KOPT-K1 (cell line): ENCODE data around the gene MAML2.

Source experiments
- H3K27ac ChIP-seq: fragments of 200-600 bp; sonication (generic); 2 replicates; pipeline ENCODE4 v1.5.1; 2016; ENCODE audit warnings: antibody characterized with exemption, mild to moderate bottlenecking, low read depth, low read length; ENCODE audit not compliant: poor library complexity, severe bottlenecking
- H3K36me3 ChIP-seq: fragments of 200-600 bp; sonication (generic); 2 replicates; pipeline ENCODE4 v1.5.1; 2017; ENCODE audit warnings: antibody characterized with exemption, mild to moderate bottlenecking, low read length, moderate library complexity; ENCODE audit not compliant: insufficient read depth
- H3K9me3 ChIP-seq: fragments of 200-600 bp; sonication (generic); 2 replicates; pipeline ENCODE4 v1.5.1; 2017; ENCODE audit warnings: antibody characterized with exemption, low read length, mild to moderate bottlenecking; ENCODE audit not compliant: insufficient read depth, poor library complexity, severe bottlenecking

The MAML2 gene

DNA sequence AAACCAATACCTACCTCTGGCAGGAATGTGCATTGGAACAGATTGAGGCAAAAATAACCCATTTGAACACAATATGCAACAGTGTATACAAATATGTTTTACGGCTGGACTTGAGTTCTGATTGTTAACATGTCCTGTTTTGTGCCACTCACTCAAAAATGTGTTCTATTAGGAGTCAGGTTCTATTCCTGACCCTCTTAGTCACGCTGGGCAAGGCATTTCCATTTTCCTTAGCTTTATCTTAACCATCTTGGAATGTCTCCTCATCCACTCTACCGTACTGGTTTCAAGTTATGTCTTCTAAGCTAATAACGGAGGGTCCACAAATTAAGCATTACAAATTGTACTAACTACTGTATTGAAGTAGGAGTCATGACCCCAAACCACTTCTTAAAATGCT lies 78.6 kb downstream of the MAML2 start:
- Histone ChIP-seq H3K36me3 (no peaks in the 10 kb centered on the region), H3K27ac (no peak overlapping the region), H3K9me3 (peaks cover 10% of the 10 kb centered on the region)

DNA sequence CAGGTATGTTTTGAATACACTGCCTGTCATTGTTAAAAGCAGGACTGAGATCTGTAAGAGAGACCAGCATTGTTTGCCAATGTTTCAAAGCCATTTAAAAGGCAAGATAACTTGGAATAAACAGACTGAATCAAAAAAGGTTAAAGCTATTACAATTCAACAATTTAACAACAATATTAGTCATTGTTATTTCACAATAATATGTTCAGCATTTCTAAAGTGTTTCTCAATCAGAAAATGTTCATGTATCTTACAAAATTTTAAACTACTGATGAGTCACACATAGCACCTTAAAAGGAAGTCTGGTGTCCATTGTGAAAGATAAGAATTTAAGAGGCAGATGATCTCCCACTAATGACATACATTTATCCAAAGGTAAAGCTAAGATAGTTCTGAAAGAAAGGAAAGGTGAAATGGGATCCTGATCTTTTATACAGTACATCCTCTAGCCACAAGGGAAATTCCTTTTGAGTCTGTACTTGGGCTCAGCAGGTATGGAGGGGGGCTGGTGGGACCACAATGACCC lies 79.7 kb downstream of the MAML2 start:
- H3K27ac ChIP-seq = no peak overlapping the region
- H3K36me3 ChIP-seq = no peaks in the 10 kb centered on the region

DNA sequence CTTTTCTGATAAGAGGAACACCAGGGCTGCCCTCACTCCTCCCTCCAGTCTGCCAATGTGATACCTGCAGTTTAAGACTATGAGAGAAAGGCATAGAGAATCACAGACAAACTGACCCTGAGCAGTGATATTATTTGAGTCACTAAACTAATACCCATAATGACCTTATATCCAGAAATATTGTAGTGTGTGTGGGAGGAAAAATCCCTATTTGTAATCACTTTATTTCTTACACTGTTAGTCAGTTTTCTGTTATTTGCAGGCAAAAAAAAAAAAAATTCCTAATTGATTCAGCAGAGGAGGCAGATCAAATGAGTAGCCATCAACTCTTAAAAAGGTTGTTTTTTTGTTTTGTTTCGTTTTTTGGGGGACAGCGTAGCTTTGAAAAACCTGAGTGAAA lies 82.5 kb downstream of the MAML2 start:
- H3K27ac ChIP-seq = no peak overlapping the region
- H3K36me3 ChIP-seq = no peaks in the 10 kb centered on the region
- H3K9me3 ChIP-seq = no peaks in the 10 kb centered on the region

More for the DNA sequence above, 79.7 kb downstream of the MAML2 start:
- peaks cover 2% of the 10 kb centered on the region for H3K9me3 ChIP-seq

DNA sequence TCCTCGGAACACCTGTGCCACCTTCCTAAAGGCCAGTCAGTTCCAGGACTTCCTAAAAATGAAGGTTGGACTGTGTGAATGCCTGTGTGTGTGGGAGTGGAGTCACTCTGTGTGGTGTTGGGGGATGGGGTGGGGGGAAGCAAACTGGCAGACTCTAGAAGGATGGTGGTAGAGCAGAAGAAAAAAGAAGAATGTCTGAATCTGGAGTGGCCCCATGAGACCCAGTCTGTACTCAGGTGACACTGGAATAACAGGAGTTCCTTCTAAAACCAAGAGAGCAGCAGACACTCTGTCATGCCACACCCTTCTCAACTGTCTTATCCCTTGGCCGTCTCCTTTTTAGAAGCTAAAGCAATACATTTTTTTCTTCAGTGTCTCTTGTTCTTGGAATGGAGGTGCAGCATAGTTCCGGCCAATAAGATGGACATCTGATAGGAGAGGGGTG lies 82.9 kb downstream of the MAML2 start:
- Histone ChIP-seq H3K9me3 (no peaks in the 10 kb centered on the region), H3K36me3 (no peaks in the 10 kb centered on the region), H3K27ac (no peak overlapping the region)

DNA sequence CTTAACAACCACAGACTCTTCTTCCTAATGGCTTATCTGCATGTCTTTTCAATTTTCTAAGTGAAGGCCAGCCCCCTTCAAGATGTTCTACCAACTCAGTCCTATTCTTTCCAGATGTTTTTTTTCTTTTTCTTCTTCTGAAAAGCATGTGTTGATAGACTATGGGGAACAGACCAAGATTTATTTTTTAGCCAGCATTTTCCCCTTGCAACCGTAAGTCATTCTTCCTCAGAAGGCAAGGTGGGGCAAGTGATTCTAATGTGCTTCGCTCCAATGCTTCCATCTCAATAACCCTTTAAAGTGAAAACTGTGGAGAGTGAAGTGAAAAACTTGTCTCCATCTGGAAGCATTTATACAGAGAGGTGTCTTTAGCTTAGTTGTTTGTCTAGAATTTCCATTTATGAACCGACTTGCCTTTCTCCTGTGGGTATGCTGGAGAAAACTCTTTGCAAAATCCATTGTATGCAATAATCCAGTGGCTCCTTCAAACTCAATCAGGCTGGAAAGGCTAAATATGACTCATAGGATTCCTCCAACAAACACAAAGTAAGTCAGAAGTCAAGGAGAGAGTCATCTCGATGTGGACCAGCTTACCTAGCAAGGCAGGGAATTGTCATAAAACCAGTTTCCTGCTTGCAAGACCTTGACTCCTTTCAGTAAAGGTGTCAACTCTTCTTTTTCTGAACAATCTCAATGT lies 83.7 kb downstream of the MAML2 start:
- Histone ChIP-seq H3K36me3 (no peaks in the 10 kb centered on the region), H3K27ac (peak overlapping the region; percentile 79), H3K9me3 (no peaks in the 10 kb centered on the region)

DNA sequence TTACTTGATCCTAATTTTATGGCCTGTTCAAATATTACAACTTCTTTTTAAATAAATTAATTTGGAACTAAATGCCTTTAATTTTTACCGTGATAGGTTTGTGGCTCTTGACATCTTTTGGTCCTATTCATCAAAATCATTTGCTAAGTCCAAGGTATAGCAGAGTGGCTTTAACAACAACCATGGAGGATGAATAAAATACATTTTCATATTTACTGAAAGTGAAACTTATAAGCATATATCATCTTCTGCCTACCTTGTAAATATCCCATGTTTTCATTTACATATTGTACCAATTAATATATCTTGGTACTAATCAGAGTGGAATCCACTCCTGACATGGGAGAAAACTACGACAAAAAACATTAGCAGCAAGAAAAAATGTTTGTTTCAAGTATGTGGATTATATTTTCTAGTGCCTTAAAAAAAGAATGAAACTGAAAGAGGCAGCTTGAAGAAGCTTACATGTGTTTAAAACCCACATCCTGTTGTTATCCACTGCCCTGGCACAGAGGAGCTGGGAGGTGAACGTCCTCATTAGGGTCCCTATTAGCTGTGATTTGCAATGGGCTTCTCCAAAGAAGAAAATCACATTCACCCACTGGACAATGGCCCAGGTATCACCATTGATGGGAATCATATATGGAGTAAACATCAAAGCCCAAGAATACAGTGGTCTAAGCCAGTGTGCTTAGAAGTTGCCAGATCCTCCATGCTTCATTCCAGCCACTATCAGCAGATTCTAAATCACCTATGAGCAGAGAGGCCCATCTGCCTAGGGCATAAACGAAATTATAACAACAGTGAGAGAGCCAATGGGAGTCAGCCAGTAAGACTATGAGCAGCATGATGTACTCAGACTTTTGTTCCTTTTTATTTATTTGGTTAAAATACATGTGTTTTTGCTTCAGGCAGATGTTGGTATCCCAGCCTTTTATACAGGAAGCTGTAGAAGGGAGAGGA lies 84.7 kb downstream of the MAML2 start:
- Histone ChIP-seq H3K9me3 (no peaks in the 10 kb centered on the region), H3K36me3 (no peaks in the 10 kb centered on the region), H3K27ac (peak overlapping the region; percentile 79)

DNA sequence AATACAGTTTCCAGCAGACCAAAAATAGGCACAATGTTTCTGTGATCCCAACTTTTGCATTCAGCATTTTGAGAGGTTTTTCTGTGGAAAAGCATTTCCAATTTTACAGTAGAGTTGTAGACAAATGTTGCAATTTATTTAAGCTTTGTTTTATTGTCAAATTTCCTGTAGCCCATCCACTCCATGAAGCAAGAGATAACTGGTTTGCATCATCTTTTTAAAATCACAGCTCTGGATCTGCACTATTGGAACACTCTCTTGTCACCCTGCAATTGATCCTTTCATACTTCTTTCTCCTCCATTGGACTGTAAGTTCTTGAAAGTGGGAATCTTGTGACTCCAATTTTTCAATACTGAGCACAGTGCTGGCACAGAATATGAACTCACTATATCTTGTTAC lies 86.0 kb downstream of the MAML2 start:
- no peaks in the 10 kb centered on the region for H3K9me3 ChIP-seq
- no peaks in the 10 kb centered on the region for H3K36me3 ChIP-seq
- peak overlapping the region; percentile 79 for H3K27ac ChIP-seq

DNA sequence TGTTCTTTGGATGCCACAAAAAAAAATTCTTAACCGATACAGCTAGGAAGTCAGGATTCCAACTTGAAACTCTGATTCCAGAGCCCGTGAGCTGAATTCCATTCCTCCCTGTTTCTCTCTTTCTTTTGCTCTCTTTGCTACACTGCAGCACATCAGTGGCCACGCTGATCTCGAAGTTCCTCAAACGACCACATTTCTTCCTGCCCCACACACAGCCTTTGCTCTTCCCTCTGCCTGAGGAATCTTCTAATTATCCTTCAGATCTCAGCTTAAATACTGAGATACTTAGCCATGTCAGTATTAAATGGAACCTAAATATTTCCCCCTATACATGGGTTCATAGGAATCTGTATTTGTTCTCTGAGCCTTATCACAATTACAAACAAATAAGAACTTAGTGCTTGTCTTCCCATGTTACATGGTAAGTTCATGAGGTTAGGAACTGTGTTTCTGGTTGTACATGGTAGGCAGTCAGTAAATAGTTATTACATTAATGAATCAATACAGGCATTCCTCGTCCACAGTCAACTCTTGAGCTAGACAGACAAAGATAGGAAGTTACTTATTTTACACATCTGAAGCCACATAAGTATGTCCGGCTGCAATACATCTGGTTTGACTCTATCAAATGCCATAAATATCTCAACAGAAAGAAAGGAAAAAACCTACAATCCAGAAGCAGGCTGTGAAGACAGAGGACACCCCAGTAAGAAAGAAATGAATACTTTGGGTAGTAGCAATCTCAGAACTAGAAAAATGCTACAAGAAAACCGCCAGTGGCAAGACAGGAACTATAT lies 86.6 kb downstream of the MAML2 start:
- Histone ChIP-seq H3K36me3 (no peaks in the 10 kb centered on the region), H3K9me3 (no peaks in the 10 kb centered on the region), H3K27ac (peak overlapping the region; percentile 79)

DNA sequence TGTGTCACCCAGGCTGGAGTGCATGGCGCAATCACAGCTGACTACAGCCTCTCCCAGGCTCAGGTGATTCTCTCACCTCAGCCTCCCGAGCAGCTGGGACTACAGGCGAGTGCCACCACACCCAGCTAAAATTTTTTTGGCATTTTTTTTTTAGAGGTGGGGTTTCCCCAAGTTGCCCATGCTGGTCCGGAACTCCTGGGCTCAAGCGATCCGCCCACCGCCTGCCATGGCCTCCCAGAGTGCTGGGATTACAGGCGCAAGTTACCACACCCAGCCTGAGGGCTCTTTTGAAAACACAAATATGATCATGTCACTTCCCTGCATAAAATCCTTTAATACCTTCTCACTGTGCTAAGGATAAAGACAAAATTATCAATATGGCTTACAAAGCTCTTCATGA lies 88.1 kb downstream of the MAML2 start:
- H3K36me3 ChIP-seq = no peaks in the 10 kb centered on the region
- no peaks in the 10 kb centered on the region for H3K9me3 ChIP-seq
- H3K27ac ChIP-seq = no peak overlapping the region

DNA sequence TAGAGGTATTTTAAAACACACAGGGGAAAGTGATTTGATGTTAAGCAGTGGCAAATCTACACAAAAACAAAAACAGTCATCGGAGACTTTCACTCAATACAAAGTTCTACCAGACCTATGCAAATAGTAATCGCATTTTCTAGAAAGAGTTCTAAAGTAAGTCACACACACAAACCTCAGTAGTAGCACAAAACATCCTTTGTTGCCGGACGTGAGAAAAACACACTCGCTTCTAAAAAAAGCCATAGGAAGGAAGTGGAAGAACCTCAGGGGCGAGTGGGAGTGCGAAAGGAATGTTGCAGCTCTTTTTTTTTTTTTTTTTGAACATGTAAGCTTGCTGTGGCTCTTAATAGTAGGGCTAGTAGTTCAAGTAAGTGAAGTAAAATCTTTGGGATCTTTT lies 88.9 kb downstream of the MAML2 start:
- H3K9me3 ChIP-seq = no peaks in the 10 kb centered on the region
- H3K36me3 ChIP-seq = no peaks in the 10 kb centered on the region
- peak overlapping the region; percentile 21 for H3K27ac ChIP-seq

DNA sequence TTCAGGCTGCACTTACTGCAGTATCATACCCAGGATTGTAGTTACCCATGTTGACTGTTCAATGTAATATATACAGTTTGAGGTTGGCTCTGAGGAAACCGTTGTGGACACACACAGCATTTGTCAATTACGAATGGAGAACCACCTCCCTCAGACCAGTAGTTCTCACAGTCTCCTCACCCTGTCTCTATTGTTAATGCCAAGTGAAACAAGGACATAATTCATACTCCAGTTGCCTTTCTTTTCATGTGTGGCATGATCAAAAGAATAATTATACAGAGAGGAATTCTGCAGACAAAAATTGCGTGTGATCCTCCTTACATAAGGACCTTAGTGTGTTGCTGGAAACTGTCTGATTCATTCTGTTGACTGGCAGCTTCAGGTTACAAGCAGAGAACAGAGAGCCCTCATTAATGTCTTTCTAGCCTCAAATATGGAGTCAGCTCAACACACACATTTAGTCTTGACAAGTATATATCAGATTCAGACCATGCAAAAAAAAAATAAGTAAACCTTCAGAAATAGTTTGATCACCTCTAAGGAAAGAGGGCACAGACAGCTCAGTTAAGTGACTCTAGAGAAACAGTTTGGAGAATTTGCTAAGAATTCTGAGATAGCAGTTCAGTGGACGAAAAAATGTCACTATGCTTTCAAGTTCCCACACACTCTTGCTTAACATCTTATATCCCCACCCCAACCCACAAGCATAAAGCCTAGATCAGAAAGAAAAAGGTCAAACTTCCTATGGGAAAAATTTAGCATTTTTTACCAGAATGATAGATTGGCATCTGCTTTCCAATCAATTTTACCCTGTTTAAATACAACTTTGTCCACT lies 96.1 kb downstream of the MAML2 start:
- Histone ChIP-seq H3K27ac (no peak overlapping the region), H3K36me3 (no peaks in the 10 kb centered on the region), H3K9me3 (no peaks in the 10 kb centered on the region)

DNA sequence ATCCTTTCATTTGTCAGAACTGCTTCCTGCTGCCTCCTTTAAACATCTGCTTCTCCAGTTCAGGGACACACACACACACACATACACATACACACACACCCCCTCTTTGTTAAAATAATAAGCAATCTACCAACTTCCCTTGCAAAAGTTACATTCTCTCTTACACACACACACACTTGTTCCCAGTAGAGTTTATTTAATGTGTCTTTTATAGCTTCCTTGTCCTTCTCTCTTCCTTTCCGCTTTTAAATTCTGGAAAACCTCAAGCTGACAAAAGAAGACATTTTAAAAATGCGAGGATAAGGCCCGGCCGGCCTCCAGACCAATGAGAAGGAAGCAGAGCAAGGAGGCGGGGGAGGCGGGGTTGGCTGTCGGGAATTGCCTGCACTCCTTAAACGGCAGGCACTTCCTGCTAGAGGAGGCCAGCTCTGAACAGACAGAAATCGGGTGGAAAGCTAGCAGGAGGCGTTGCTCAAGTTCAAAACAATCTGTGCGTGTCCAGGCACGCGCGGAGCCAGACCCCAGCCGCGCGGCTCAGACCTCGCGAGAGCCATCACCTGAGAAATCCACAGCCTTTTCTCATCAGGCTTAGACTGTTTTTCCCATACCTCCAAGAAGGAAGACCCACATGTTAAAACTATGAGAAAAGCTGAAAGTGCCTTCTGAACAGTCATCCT lies 99.9 kb downstream of the MAML2 start:
- H3K9me3 ChIP-seq = no peaks in the 10 kb centered on the region
- H3K27ac ChIP-seq = no peak overlapping the region
- H3K36me3 ChIP-seq = no peaks in the 10 kb centered on the region

DNA sequence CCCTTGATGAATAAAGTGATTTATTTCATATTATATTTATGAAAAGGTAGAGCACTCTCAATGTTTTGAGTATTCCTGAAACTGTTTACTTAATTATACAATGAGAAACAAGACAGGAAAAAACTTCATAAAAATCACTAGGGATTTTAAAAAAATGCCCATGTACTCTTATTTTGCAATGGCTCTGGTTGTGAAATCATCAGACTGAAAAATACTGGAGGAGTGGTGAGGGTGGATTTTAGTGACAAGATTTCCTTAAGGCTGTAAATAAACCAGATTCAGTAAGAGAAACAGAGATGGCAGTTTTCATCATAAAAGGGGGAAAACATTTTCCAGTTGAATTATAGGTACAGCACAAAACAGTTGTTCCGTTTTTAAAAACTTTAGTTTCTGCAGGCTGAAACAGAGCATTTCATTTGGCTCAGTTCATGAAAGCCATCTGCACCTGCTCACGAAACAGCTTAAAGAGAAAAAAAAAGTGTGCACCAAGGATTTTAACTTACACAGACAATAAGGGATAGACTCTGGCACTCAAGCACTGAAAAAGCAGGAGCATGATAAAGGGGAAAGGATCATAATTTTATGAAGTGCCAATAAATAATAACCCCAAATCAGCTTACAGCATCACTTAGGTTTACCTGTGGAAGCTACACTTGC lies 100.7 kb downstream of the MAML2 start:
- no peaks in the 10 kb centered on the region for H3K36me3 ChIP-seq
- no peaks in the 10 kb centered on the region for H3K9me3 ChIP-seq
- H3K27ac ChIP-seq = no peak overlapping the region
